Measurements from ENCODE around the gene DNM3. TPM values are rescaled to one million over a fixed set of nuclear protein-coding genes. Genes with fewer than 3 reads are reported as not detected.

DNM3 gene
- total and polyA plus RNA-seq, 2 donors (not counting 3 experiments of a cell fraction or from before 2014, with no cell fraction given), result 1.4 to 2.5 TPM

DNA sequence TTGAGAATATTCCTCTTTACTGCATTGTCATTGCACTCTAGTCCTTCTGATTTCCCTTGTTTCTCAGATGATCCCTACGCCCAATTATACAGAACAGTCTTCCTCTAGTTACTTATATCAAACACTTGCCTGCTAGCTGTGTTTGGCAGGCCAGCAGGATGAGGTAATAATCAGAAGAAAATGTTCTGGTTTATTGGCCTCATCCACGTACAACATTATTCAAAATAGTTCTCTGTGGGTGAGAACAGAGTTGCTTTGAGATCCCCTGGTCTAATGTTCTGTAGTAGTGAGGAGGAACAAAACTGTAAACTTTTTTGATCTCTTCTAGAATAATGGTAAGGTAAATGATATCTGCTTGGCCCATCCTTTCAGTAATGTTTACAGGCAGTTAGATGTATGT is 556.9 kb downstream of the DNM3 start:
- dilution Hi-C loops (cut with MboI; ENCODE audit: extremely low pct_ligation_motif_present, low sequenced_read_pairs), result no loop called here
- no peak overlapping the region for H2AFZ ChIP-seq (ENCODE audit: low read depth, low read length)
- H3K79me2 ChIP-seq (ENCODE audit: control insufficient read depth, insufficient read depth, low read length), result no peaks in the 10 kb centered on the region

More for the DNA sequence above, 556.9 kb downstream of the DNM3 start:
- CTCF ChIA-PET, result interaction anchor here (0.6 to 5.1 kb wide), 10 partner anchors 18 to 395 kb away, joined by 3 to 142 read pairs (median 4); no protein-coding TSS in a partner anchor
- H4K20me1 ChIP-seq (replicated peaks; ENCODE audit: control insufficient read depth, extremely low read depth, insufficient read depth, low read length), result no peaks in the 10 kb centered on the region
- BruUV-seq (replicated peaks), result no TSS peak
- DNase-seq (ENCODE audit: low read depth, low spot score), result no peak
- no peaks in the 10 kb centered on the region for H3K27me3 ChIP-seq (ENCODE audit: control insufficient read depth in 2 of 2, insufficient read depth in 2 of 2, low read length in 2 of 2)
- no peaks in the 10 kb centered on the region for H3K36me3 ChIP-seq (ENCODE audit: control insufficient read depth in 2 of 2, extremely low read depth in 1 of 2, insufficient read depth in 2 of 2, low read length in 2 of 2)
- no peak overlapping the region for H3K9ac ChIP-seq (replicated peaks; ENCODE audit: extremely low read depth, insufficient read depth, low read length)
- FAIRE-seq, result no peak
- no peak overlapping the region for H3K4me3 ChIP-seq (replicated peaks in 1 of 3; ENCODE audit: insufficient read depth in 1 of 3, low read depth in 1 of 3, low read length in 3 of 3)
- no peak overlapping the region for H3K4me2 ChIP-seq (ENCODE audit: insufficient read depth, low read length)
- no peak overlapping the region for H3K27ac ChIP-seq (ENCODE audit: insufficient read depth, low read depth, low read length)
- no peak for TF ChIP-seq EZH2 (IDR thresholded peaks at IDR 0.05; ENCODE audit: borderline replicate concordance, low read depth, low read length, severe bottlenecking)
- TF ChIP-seq POLR2AphosphoS5 (IDR thresholded peaks at IDR 0.05; ENCODE audit: insufficient read depth, low read depth, low read length), result no peak
- no peak for TF ChIP-seq JUN (IDR thresholded peaks at IDR 0.05; ENCODE audit: borderline replicate concordance, insufficient read depth, insufficient read length, low read depth)
- no peak for TF ChIP-seq FOS (IDR thresholded peaks at IDR 0.05; ENCODE audit: borderline replicate concordance, insufficient read depth, low read length)
- no peak for TF ChIP-seq MYC (IDR thresholded peaks at IDR 0.05; ENCODE audit: low read depth, low read length)
- no peak for TF ChIP-seq POLR2A (IDR thresholded peaks at IDR 0.05; ENCODE audit: low read depth, low read length)
- TF ChIP-seq, protein P1, sequence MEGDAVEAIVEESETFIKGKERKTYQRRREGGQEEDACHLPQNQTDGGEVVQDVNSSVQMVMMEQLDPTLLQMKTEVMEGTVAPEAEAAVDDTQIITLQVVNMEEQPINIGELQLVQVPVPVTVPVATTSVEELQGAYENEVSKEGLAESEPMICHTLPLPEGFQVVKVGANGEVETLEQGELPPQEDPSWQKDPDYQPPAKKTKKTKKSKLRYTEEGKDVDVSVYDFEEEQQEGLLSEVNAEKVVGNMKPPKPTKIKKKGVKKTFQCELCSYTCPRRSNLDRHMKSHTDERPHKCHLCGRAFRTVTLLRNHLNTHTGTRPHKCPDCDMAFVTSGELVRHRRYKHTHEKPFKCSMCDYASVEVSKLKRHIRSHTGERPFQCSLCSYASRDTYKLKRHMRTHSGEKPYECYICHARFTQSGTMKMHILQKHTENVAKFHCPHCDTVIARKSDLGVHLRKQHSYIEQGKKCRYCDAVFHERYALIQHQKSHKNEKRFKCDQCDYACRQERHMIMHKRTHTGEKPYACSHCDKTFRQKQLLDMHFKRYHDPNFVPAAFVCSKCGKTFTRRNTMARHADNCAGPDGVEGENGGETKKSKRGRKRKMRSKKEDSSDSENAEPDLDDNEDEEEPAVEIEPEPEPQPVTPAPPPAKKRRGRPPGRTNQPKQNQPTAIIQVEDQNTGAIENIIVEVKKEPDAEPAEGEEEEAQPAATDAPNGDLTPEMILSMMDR (IDR thresholded peaks at IDR 0.05; ENCODE audit: extremely low read depth in 1 of 2, insufficient read depth in 1 of 2, low read depth in 1 of 2, low read length in 2 of 2), result no peak
- TF ChIP-seq, protein P2, sequence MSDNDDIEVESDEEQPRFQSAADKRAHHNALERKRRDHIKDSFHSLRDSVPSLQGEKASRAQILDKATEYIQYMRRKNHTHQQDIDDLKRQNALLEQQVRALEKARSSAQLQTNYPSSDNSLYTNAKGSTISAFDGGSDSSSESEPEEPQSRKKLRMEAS (IDR thresholded peaks at IDR 0.05; ENCODE audit: insufficient read depth, insufficient read length), result no peak
- no peak for TF ChIP-seq GATA2 (IDR thresholded peaks at IDR 0.05; ENCODE audit: insufficient read depth, insufficient read length, low read depth, low read length)
- no peaks in the 10 kb centered on the region for H3K9me1 ChIP-seq (replicated peaks; ENCODE audit: control insufficient read depth, extremely low read depth, insufficient read depth, low read length)
- POLR2A ChIA-PET, result no interaction called here
- intact Hi-C loops (cut with micrococcal nuclease), result loop anchor here (2.0 kb wide), 1 partner anchor 217 kb away; no protein-coding TSS in a partner anchor
- no peaks in the 10 kb centered on the region for H3K9me3 ChIP-seq (replicated peaks; ENCODE audit: control insufficient read depth, insufficient read depth, low read length)
- peaks cover 23% of the 10 kb centered on the region for H3K4me1 ChIP-seq (ENCODE audit: control insufficient read depth, extremely low read depth, insufficient read depth, low read length)
